RWPE1 (cell line): Measurements from ENCODE around the gene MAP1A.

Experiments used
- CTCF ChIA-PET: fragments of 350-600 bp; sonication (Branson Sonifier 250); formaldehyde crosslinking; extraction: SDS; loops from one replicate; lab custom pipeline; 2021; lab: Yijun Ruan, JAX
- POLR2A ChIA-PET: fragments of 400-600 bp; formaldehyde crosslinking; extraction: SDS; loops from one replicate; lab custom pipeline; 2020; ENCODE audit warnings: antibody characterized with exemption; ENCODE audit not compliant: low non-redundant PET; lab: Yijun Ruan, JAX
- DNase-seq: peaks from one replicate; pipeline ENCODE4 v3.0.0; 2012; ENCODE audit warnings: low spot score
- H3K27ac ChIP-seq: fragments of 450-650 bp; 2 replicates; pipeline ENCODE4 v1.5.1; 2017
- TF ChIP-seq, protein P1 (sequence below): fragments of 450-650 bp; conservative IDR thresholded peaks from 2 replicates; pipeline ENCODE4 v1.5.1; 2017; ENCODE audit warnings: low read depth, mild to moderate bottlenecking

Gene MAP1A

DNA sequence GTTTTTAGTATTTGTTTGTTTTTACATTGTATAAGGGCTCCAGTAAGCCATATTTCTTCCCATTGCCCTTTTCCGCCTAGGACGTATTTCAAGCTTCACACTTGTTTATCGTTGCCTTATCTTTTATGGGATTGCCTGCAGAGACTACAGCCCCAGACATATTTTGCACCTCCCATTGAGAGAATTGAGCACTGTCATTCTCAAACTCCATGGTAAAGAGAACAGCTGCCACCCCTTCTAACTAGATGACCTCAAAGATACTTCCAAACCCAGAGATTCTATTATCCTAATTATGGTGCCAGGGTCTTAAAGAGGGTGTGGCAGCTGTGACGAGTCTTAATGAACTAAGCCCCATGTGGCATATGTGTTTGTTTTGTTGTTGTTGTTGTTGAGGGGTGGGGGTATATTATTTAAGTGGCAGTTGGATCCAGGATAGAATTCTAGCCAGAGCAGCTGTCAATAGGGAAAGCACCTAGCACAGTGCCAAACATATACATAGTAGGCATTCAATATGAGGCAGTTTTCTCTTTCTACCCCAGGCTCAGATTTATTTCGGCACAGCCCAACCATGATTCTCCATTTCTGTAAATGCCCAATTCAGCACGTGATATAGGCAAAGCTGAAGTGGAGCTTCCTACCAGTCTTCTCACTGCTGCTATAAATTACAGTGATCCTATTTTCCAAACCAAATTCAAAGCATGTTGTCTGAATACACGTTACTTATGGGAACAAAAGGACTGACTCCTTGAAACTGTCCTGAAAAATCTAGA lies 23.5 kb upstream of the MAP1A start:
- ChIA-PET POLR2A (no interaction called here), CTCF (interaction anchor here (0.7 to 1.1 kb wide), 3 partner anchors 20 to 118 kb away, joined by 3 to 4 read pairs (median 3); no protein-coding TSS in a partner anchor)
- TF ChIP-seq, protein P1, sequence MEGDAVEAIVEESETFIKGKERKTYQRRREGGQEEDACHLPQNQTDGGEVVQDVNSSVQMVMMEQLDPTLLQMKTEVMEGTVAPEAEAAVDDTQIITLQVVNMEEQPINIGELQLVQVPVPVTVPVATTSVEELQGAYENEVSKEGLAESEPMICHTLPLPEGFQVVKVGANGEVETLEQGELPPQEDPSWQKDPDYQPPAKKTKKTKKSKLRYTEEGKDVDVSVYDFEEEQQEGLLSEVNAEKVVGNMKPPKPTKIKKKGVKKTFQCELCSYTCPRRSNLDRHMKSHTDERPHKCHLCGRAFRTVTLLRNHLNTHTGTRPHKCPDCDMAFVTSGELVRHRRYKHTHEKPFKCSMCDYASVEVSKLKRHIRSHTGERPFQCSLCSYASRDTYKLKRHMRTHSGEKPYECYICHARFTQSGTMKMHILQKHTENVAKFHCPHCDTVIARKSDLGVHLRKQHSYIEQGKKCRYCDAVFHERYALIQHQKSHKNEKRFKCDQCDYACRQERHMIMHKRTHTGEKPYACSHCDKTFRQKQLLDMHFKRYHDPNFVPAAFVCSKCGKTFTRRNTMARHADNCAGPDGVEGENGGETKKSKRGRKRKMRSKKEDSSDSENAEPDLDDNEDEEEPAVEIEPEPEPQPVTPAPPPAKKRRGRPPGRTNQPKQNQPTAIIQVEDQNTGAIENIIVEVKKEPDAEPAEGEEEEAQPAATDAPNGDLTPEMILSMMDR: no peak
- no peak for DNase-seq
- H3K27ac ChIP-seq: no peak overlapping the region

DNA sequence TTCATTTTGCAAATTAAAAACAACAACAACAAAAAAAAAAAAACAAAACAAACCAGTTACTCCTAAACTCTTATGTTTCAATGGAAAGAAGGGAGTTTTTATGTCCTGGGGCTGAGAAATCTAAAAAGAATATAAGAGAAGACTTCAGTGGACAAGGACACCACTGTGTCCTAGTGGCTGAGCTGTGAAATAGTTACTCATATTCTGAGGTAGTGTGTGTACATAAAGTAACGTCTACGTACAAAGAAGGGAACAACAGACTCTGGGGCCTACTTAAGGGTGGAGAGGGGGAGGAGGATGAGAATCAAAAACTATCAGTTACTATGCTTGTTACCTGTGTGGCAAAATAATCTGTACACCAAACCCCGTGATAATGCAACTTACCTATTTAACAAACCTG lies 18.4 kb upstream of the MAP1A start:
- TF ChIP-seq, protein P1: no peak
- POLR2A ChIA-PET: no interaction called here
- CTCF ChIA-PET: no interaction called here
- H3K27ac ChIP-seq: no peak overlapping the region
- DNase-seq: no peak

- TF ChIP-seq, protein P1: no peak
- no peak overlapping the region for H3K27ac ChIP-seq
- POLR2A ChIA-PET: no interaction called here
- DNase-seq: no peak
- CTCF ChIA-PET: no interaction called here
Measured at GRCh38 chr15:43499635-43500034, 17.8 kb upstream of the MAP1A start.

DNA sequence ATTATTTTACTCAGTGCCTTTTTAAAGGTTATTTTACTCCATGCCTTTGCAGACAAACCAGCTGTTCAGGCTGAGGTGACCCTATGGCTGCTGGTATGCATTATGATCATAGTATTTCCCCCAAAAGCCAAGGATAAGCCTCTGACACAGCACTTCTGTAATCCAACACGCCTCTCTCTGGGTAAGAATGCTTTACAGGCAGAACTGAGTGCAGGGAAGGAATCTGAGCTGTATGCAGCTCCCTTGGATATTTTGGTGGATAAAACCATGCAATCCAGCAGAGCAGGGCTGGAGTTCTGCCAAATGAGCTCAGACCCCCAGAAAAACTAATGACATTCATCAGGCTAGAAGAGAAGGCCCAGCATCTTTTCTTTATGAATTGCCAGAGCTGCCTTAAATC lies 11.7 kb upstream of the MAP1A start:
- no peak for DNase-seq
- POLR2A ChIA-PET: no interaction called here
- CTCF ChIA-PET: no interaction called here
- no peak overlapping the region for H3K27ac ChIP-seq
- TF ChIP-seq, protein P1: no peak

GRCh38 chr15:43508421-43508820 lies 9.0 kb upstream of the MAP1A start:
- POLR2A ChIA-PET: no interaction called here
- TF ChIP-seq, protein P1: no peak
- H3K27ac ChIP-seq: no peak overlapping the region
- CTCF ChIA-PET: no interaction called here
- DNase-seq: no peak

- no peak for DNase-seq
- TF ChIP-seq, protein P1: no peak
- POLR2A ChIA-PET: no interaction called here
- CTCF ChIA-PET: interaction anchor here (0.6 kb wide), 1 partner anchor 34 kb away, joined by 3 read pairs; no protein-coding TSS in a partner anchor
- peak overlapping the region; percentile 69 for H3K27ac ChIP-seq
Measured at GRCh38 chr15:43508991-43509659, 8.3 kb upstream of the MAP1A start.
